Renal pelvis (tissue), 4 donors: ENCODE data around the gene PAX5. TPM values are rescaled to one million over a fixed set of nuclear protein-coding genes. Genes with fewer than 3 reads are reported as not detected.

Experiments
- DNase-seq: peaks from one replicate; pipeline ENCODE4 v3.0.0-alpha.2; 2013
- polyA plus RNA-seq, 3 donors: library from polyadenylated mRNA; unstranded; fragments of 120-200 nt; gene quantifications; one replicate each; pipeline ENCODE4 v1.2.1, GENCODE V29; 2013; ENCODE audit not compliant: insufficient read length in 3 of 3

Gene PAX5
- polyA plus RNA-seq, 3 donors: 0.05 to 0.27 (median 0.09) TPM

DNA sequence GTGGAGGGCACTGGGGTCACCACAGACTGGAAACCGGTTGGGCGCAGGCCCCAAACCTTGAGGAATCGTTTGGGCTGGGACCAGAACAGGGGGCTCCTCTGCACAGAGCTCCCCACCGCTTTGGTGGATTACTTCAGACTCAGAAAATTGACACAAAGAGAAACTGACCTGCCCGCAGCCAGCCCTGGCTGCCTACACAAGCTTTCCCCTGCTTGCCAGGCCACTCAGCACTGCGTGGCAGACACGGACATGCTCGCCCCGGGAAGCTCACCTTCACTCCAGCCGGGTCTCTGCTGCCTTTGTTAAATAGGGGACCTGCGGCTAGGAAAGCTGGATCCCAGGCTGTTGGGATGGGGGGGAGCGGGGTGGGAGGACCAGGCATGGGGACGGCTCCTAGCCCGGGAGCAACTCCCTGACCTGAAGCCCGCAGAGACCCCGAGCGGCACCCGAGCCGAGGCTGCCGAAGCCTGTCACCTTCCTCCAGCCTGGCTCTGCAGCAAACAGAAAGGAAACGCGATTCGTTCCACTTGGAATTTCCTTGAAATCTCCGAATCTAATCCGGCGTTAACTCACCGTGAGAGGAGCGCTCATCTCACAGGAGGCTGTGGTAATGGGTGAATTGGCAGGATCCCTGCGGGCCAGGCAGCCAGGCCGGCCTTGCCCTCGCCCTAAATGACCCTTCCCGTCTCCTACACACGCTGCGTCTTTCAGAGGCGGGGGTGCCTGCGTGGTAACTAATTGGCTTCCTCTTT is 8.8 kb downstream of the PAX5 start:
- DNase-seq: no peak

GRCh38 chr9:37017546-37017945 is 16.5 kb downstream of the PAX5 start:
- no peak for DNase-seq

- no peak for DNase-seq
Measured at GRCh38 chr9:37011530-37011929, 22.5 kb downstream of the PAX5 start.

DNA sequence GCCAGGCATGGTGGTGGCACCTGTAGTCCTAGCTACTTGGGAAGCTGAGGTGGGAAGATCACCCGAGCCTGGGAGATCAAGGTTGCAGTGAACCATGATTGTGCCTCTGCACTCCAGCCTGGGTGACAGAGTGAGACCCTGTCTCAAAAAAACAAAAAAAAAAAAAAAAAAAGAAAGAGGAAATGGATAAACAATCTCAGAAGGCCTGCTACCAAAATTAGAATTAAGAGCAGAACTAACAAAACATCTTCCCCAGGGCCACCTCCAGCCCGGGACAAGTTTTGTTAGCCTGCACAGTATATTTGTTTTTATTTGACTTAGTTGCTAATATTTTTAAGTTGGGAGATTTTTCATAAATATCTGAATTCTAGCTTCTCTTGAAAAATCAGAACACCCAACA is 23.1 kb downstream of the PAX5 start:
- DNase-seq: no peak

DNA sequence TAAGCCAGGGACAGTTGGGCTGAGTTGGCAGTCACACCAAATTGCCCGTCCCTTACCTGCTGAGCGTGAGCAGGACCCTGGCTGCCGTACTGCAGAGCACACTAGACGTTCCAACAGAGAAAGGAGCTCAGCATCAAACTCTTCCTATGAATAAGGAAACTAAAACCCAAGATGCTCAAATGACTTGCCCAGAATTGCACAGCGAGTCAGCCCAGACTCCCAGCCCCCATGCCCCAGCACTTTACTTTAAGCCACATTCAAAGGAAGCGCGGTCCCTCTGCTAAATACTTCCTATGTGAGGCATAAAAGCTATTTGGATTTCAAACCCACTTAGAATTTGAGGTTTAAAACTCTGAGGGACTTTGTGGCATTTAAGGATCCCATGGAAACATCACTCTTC is 23.9 kb downstream of the PAX5 start:
- DNase-seq: no peak

- no peak for DNase-seq
Measured at GRCh38 chr9:37007295-37007694, 26.8 kb downstream of the PAX5 start.

DNA sequence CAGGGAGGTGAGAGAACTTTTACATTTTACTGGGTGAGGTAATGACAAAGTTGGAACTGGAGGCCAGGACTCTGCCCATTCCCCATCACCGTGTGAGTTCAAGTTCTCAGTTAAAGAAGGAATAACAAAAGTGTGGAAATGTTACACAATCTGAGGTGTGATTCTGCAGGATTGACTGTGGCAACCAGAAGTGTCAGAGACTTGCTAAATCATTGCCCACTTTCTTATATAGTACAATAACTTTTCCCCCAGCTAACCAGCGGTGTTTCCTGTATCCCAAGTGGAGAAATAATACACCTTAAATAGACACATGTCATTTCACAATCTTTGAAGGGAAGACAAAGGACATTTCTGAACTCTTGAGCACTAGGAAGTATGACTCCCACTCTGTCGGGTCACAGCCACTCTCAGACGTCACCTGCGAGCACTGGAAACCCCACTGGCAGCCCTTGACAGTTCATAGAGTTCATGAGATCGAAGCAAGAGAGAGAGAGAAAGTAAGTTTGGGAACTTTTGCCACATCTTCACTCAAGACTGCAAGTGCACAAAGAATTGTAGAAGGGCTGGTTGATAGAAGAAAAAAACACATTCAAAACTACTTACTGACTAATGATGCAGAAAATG is 28.4 kb downstream of the PAX5 start:
- no peak for DNase-seq

DNA sequence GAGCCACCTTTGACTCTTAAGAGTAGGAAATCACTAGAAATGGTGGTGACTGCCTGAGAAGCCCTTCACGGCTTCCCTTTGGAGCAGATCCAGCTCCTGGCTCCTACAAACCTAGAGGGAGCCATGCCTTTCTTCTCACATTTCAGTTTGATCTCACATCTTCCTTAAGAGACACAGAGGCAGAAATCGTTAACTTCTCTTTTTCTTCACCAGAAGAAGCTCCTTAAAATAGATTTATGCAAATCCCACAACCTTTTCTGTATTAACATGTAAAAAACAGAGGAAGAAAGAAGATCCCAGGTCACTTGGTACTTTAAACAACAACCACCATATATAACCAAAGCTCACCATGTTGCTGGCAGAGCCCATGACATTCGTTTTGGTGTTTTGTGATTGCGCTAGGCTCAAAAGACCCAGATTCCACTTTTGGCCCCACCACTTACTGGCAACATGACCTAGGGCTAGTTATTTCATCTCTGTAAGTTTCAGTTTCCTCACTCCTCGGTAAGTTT is 29.6 kb downstream of the PAX5 start:
- DNase-seq: no peak

GRCh38 chr9:37002413-37003217 is 31.5 kb downstream of the PAX5 start:
- no peak for DNase-seq

- no peak for DNase-seq
Measured at GRCh38 chr9:37002036-37002412, 32.0 kb downstream of the PAX5 start.

DNA sequence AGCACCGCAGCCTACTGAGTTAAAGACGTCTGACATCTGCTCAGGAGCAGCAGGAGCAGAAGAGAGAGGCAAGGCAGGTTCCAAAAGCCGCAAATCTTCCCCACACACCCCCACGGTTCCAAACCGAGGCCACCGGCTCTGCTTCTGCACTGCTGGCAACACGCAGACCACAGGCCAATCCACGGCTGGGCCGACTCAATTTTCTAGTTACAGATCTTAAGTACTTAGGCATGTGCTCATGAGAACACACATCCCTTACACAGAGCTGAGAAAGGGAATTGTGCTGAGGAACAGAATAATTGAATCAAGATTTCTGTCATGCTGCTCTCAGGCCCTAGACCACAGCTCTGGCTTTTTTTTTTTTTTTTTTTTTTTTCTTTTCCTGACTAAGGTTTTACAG is 32.6 kb downstream of the PAX5 start:
- DNase-seq: no peak

GRCh38 chr9:36999728-37000333 is 34.2 kb downstream of the PAX5 start:
- DNase-seq: no peak

- DNase-seq: no peak
Measured at GRCh38 chr9:36997414-36997813, 36.7 kb downstream of the PAX5 start.

GRCh38 chr9:36996706-36997086 is 37.4 kb downstream of the PAX5 start:
- no peak for DNase-seq

DNA sequence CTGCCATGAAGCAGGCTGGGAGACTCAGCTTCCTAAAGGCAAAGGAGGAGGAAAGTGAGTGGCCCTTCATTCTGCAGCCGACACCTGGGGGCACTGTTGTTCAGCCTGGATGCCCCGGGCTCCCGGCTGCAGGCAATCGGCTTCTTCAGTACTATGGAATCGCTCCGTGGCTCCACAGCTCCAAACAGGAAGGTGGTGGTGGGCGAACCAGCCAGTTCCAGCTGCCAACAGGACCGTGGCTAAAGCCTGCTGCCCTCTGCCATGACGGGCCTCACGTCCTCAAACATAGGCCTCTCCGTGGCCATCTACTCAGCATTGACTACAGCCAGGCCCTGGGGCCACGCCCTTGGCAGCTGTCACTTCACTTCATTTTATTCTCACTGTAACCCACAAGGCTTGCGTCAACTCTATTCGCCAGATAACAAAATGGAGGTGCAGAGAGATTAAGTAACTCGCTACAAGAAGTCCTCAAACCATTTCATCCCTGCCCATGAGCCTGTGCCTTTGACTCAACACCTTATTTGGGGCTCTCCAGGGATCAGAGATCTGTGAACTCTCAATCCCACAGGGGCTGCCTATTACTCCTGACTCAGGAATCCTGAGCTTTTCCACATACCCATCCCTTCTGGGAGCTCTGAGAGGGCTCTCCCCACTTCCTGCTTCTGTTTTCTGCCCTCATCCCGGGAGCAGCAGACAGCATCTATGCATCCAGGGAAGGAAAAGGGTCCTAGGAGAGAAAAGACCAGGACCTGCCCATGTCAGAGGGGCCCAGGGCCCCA is 38.0 kb downstream of the PAX5 start:
- DNase-seq: no peak

DNA sequence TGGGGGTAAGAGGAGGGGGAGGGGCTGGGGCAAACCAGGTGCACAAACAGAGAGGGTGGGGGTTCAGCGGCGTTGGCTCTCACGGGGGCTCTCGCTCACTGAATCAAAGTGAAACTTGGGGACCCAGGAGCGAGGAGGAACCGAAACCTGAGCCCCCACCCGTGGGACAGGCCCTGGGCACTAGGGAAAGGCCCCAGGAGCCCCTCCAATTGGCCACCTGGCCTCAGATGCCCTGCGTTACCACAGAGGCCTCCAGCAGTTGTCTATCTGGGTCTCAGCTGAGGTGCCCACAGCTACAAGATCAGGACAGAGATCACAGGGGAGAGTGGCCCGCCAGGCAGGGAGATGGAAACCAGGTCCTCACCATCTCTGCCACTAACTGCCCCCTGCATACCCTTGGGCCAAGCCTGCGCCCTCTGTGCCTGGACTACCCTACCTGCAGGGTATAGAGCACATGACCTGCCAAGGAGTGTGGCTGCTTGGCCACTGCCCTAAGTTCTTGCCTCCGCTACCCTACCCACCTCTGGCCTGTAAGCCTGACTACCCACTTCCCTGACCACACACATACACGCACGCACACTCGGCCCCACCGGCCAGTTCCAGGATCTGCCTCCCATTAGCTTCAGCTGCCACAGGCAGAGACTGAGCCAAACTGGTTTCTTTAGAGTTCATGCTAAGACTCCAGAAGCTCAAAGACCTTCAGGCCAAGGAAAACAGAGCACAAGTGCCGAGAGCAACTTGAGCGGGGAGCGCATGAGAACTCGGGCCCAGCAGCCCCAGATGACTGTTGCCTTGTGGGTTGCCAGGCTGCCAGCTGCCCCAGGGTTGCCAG is 39.9 kb downstream of the PAX5 start:
- DNase-seq: no peak

DNA sequence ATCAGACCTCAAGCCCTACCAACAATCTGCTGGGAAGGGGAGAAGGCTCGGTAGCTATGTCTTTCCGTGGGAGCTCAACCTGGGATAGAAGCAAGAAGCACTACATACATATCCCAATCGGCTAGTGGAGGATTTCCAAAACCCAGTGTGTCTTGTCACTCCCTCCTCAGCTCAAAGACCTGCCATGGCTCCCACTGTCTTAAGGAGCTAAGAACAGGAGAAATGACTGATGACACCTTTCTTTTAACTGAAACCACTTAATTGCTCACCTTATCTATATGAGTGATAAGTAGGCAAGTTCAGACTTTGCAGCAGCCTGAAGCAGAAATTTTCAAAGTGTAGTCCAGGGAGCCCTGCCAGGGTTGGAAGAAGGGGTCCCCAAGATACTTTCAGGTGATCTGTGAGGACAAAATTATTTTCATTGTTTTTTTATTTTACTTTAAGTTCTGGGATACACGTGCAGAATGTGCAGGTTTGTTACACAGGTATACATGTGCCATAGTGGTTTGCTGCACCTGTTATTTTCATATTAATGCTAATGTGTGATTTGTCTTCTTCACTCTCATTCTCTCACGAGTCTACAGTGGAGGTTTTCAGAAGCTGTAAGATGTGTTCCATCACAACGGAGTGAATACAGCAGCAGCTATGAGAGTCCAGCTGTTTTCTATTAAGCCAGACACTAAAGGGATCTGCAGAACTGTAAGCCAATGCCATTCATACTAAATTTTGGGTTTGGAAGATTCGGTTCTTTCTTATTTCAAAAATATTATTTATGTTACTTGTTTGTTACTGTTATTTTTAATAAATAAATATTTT is 41.4 kb downstream of the PAX5 start:
- no peak for DNase-seq

GRCh38 chr9:36991516-36992134 is 42.4 kb downstream of the PAX5 start:
- DNase-seq: no peak

DNA sequence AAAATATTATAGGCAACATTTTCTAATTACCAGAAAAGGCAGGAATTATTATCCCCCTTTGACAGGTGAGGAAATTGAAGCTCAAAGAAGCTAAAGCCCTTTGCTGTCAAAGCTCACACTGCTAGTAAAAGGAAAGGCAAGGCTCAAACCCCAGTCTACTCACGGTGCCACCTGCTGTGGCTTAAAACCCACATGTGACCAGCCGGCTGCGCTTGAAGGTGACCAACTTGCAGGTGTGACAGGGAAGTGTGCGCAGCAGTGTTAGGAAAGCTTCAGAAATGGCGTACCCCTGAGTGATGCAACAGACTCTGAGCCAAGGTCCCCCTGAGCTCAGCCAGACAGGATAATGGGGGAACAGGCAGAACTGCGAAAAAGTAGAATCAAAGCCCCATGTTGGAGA is 45.2 kb downstream of the PAX5 start:
- DNase-seq: no peak
